Endothelial cell of umbilical vein (primary cell): ENCODE measurements around the gene CD58. TPM values are rescaled to one million over a fixed set of nuclear protein-coding genes. Genes with fewer than 3 reads are reported as not detected.
"Not testable (repeated sequence)": the region's sequence is repeated elsewhere in the genome, so short reads cannot be mapped to it uniquely, and the experiment has no call there.

Experiments used
- BruUV-seq: library from RNA; stranded (reverse); fragments of 400-500 nt; replicated peaks from 2 replicates; lab custom pipeline; 2021; lab: Mats Ljungman, UMichigan
- CTCF ChIA-PET: fragments of 300-600, 350-600 bp; sonication (Branson Sonifier 250); formaldehyde crosslinking; loops from one replicate; lab custom pipeline; 2021; ENCODE audit warnings: antibody characterized with exemption, inconsistent platforms; lab: Charles Lee
- POLR2A ChIA-PET: fragments of 300-600, 350-600 bp; sonication (Branson Sonifier 250); formaldehyde crosslinking; loops from one replicate; lab custom pipeline; 2021; ENCODE audit warnings: antibody characterized with exemption, inconsistent platforms; lab: Charles Lee
- DNase-seq: peaks from one replicate; pipeline ENCODE4 v3.0.0-alpha.2; 2011; ENCODE audit warnings: low read depth, low spot score
- FAIRE-seq: peaks from 2 replicates; lab custom pipeline; 2011; peaks lifted over from hg19 to GRCh38; lab: Jason Lieb, UNC
- H2AFZ ChIP-seq: 2 replicates; pipeline ENCODE4 v1.6.0; 2012; ENCODE audit warnings: low read depth, low read length, control low read depth, inconsistent platforms
- H3K27ac ChIP-seq: 2 replicates; pipeline ENCODE4 v1.5.1; 2011; ENCODE audit warnings: low read depth, mild to moderate bottlenecking, control low read depth, low read length, moderate library complexity; ENCODE audit not compliant: insufficient read depth
- H3K27me3 ChIP-seq, 2 experiments: 2 replicates each; pipeline versions ENCODE4 v1.6.0 to v1.6.1; 2011; ENCODE audit warnings: low read length in 2 of 2, mixed read lengths in 1 of 2; ENCODE audit not compliant: control insufficient read depth in 2 of 2, insufficient read depth in 2 of 2
- H3K36me3 ChIP-seq, 2 experiments: 2 replicates in 1 of 2; 3 replicates in 1 of 2; pipeline ENCODE4 v1.5.1; 2011; ENCODE audit warnings: low read length in 2 of 2, mild to moderate bottlenecking in 1 of 2, moderate library complexity in 1 of 2; ENCODE audit not compliant: control insufficient read depth in 2 of 2, insufficient read depth in 2 of 2; ENCODE audit errors: extremely low read depth in 1 of 2
- H3K4me1 ChIP-seq: 3 replicates; pipeline ENCODE4 v1.5.1; 2011; ENCODE audit warnings: mild to moderate bottlenecking, low read length; ENCODE audit not compliant: control insufficient read depth, insufficient read depth; ENCODE audit errors: extremely low read depth
- H3K4me2 ChIP-seq: 2 replicates; pipeline ENCODE4 v1.6.1; 2011; ENCODE audit warnings: low read length, control low read depth, mixed read lengths; ENCODE audit not compliant: insufficient read depth
- H3K4me3 ChIP-seq, 3 experiments: fragments of 200-600 bp in 1 of 3; sonication (generic), shearing (Covaris generic) in 1 of 3; replicated peaks in 1 of 3; 2 replicates each; pipeline ENCODE4 v1.5.1; 2011 to 2016; ENCODE audit warnings: control low read depth in 3 of 3, low read length in 3 of 3, mild to moderate bottlenecking in 2 of 3, inconsistent platforms in 1 of 3, low read depth in 1 of 3, moderate library complexity in 1 of 3; ENCODE audit not compliant: insufficient read depth in 1 of 3
- H3K79me2 ChIP-seq: 2 replicates; pipeline ENCODE4 v1.6.0; 2012; ENCODE audit warnings: low read length, inconsistent platforms; ENCODE audit not compliant: control insufficient read depth, insufficient read depth
- H3K9ac ChIP-seq: replicated peaks from 2 replicates; pipeline ENCODE3; 2011; ENCODE audit warnings: low read length, control low read depth; ENCODE audit not compliant: insufficient read depth; ENCODE audit errors: extremely low read depth
- H3K9me1 ChIP-seq: replicated peaks from 3 replicates; pipeline ENCODE4 v1.6.0; 2011; ENCODE audit warnings: mild to moderate bottlenecking, low read length; ENCODE audit not compliant: control insufficient read depth, insufficient read depth; ENCODE audit errors: extremely low read depth
- H3K9me3 ChIP-seq: replicated peaks from 2 replicates; pipeline ENCODE4 v1.5.1; 2012; ENCODE audit warnings: low read length, inconsistent platforms; ENCODE audit not compliant: control insufficient read depth, insufficient read depth
- H4K20me1 ChIP-seq: replicated peaks from 2 replicates; pipeline ENCODE3; 2011; ENCODE audit warnings: mild to moderate bottlenecking, low read length; ENCODE audit not compliant: control insufficient read depth, insufficient read depth; ENCODE audit errors: extremely low read depth
- FOS ChIP-seq: IDR thresholded peaks from 2 replicates; pipeline ENCODE4 v1.6.1; 2011; ENCODE audit warnings: mild to moderate bottlenecking, low read length, moderate library complexity, borderline replicate concordance; ENCODE audit not compliant: insufficient read depth
- GATA2 ChIP-seq: IDR thresholded peaks from 2 replicates; pipeline ENCODE4 v1.7.0; 2011; ENCODE audit warnings: low read depth, mild to moderate bottlenecking, moderate library complexity, mixed read lengths, low read length; ENCODE audit not compliant: insufficient read length, insufficient read depth
- JUN ChIP-seq: IDR thresholded peaks from 2 replicates; pipeline ENCODE4 v1.6.1; 2011; ENCODE audit warnings: borderline replicate concordance, low read depth; ENCODE audit not compliant: insufficient read length, insufficient read depth
- MYC ChIP-seq: IDR thresholded peaks from one replicate; pipeline ENCODE4 v1.6.1; 2011; ENCODE audit warnings: mild to moderate bottlenecking, low read depth, low read length
- POLR2AphosphoS5 ChIP-seq: IDR thresholded peaks from 2 replicates; pipeline ENCODE4 v1.6.1; 2012; ENCODE audit warnings: low read depth, mild to moderate bottlenecking, control low read depth, low read length, moderate library complexity; ENCODE audit not compliant: insufficient read depth
- dilution Hi-C: fragments of 300-500 bp; cut with MboI; formaldehyde crosslinking; loops from one replicate; pipeline ENCODE4 v1.15.0; 2019; ENCODE audit warnings: low sequenced_read_pairs; ENCODE audit not compliant: extremely low pct_ligation_motif_present
- intact Hi-C: fragments of 100-400 bp; cut with micrococcal nuclease; formaldehyde crosslinking; loops from one replicate; pipeline ENCODE4 v1.10.0; 2022
- polyA plus RNA-seq, 4 experiments: library from polyadenylated mRNA; depleted of rRNA in 3 of 4; stranded (reverse) in 3 of 4; unstranded in 1 of 4; fragments of >200 nt; gene quantifications; 2 replicates each; pipeline versions ENCODE4 v1.2.1 to v1.2.3, GENCODE V29; 2011 to 2012; ENCODE audit warnings: missing spikeins in 1 of 4
- total RNA-seq: library from RNA; stranded (reverse); gene quantifications from 2 replicates; pipeline ENCODE4 v1.2.3, GENCODE V29; 2021
- TF ChIP-seq, protein P1 (sequence below): IDR thresholded peaks from 2 replicates; pipeline ENCODE4 v1.6.1; 2011; ENCODE audit not compliant: insufficient read depth, insufficient read length

Gene CD58
- total and polyA plus RNA-seq, 2 donors (not counting 3 experiments of a cell fraction or from before 2014, with no cell fraction given): 9.8 to 12.7 TPM

DNA sequence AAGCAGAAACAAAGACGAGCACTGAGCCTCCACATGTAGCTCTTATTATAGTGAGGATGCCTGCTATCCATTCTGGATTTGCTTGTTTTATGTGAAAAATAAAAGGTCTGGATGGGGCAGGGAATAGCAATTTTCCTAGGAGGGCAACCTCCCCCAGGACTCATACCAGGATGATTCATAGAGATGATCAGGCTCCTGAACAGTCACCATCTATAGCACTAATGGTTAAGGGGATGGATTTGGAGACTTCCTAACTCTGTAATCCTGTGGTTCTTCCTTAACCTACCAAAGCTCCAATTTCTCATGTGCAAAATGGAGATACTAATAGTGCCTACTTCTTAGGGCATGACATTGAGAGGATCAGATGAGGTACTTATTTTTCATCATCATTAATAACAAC lies 34.5 kb upstream of the CD58 start:
- Histone ChIP-seq H3K36me3 (no peaks in the 10 kb centered on the region), H3K4me2 (no peak overlapping the region), H3K4me1 (no peaks in the 10 kb centered on the region), H2AFZ (no peak overlapping the region), H3K27ac (no peak overlapping the region), H3K9me3 (no peaks in the 10 kb centered on the region), H3K27me3 (no peaks in the 10 kb centered on the region), H3K79me2 (no peaks in the 10 kb centered on the region), H4K20me1 (no peaks in the 10 kb centered on the region), H3K9me1 (no peaks in the 10 kb centered on the region), H3K9ac (no peak overlapping the region), H3K4me3 (no peak overlapping the region)
- POLR2A ChIA-PET: no interaction called here
- FAIRE-seq: no peak
- BruUV-seq: no TSS peak
- CTCF ChIA-PET: no interaction called here
- intact Hi-C loops (no loop called here), dilution Hi-C loops (no loop called here)
- no peak for DNase-seq
- TF ChIP-seq JUN (no peak), MYC (no peak), POLR2AphosphoS5 (no peak), GATA2 (no peak), FOS (no peak)
- TF ChIP-seq, protein P1, sequence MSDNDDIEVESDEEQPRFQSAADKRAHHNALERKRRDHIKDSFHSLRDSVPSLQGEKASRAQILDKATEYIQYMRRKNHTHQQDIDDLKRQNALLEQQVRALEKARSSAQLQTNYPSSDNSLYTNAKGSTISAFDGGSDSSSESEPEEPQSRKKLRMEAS: no peak

DNA sequence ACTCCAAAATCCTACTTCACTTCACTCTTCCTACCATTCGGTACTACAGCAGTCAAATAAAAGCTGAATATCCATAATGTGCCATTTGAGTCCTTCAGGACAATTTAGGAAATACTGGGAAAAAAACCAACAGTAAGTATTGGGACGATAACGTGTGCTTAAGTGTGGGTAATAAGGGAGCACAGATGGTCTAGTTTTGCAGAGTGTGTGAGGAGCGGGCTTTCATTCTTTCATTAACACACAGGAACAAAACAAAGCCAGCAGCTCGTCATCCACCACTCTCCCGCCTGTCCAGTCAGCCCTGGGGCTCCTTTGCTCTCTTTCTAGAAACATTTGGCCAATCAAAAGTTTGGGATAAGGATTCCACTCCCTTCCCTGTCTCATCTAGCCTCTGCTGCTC lies 33.6 kb upstream of the CD58 start:
- H4K20me1 ChIP-seq, DNase-seq, H3K9ac ChIP-seq, dilution Hi-C loops, H3K4me1 ChIP-seq, FAIRE-seq, POLR2A ChIA-PET, H3K4me2 ChIP-seq, CTCF ChIA-PET, intact Hi-C loops, BruUV-seq, H3K36me3 ChIP-seq, H2AFZ ChIP-seq, H3K9me1 ChIP-seq, H3K27me3 ChIP-seq, H3K9me3 ChIP-seq, H3K4me3 ChIP-seq, H3K79me2 ChIP-seq, H3K27ac ChIP-seq: not testable (repeated sequence)

DNA sequence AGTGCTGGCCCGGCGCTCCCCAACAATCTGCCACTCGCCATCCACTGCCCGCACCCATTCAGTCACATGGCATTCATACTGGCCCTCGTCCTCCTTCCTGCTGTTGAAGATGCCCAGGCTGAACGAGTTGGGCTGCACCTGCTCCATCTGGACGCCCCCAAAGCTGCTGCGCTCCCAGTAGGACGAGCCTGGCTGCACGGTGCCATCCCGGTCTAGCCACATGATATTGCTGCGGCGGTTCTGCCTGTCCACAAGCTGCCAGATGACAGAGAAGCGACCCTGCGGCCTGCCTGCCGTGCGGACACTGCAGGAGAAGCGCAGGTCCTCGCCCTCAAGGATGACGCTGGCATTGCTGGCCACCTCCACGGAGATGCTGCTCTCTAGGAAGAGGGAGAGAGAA lies 32.8 kb upstream of the CD58 start:
- H3K27ac ChIP-seq, CTCF ChIA-PET, H3K27me3 ChIP-seq, intact Hi-C loops, H3K4me3 ChIP-seq, dilution Hi-C loops, H2AFZ ChIP-seq, H3K9ac ChIP-seq, H3K9me1 ChIP-seq, H4K20me1 ChIP-seq, H3K9me3 ChIP-seq, H3K4me2 ChIP-seq, FAIRE-seq, DNase-seq, BruUV-seq, POLR2A ChIA-PET, H3K79me2 ChIP-seq, H3K36me3 ChIP-seq, H3K4me1 ChIP-seq: not testable (repeated sequence)
